GM18867 (cell line): ENCODE results near the gene IGFBP7.

Experiments used
- ATAC-seq: cut with Tn5 transposase; IDR thresholded peaks from one replicate; pipeline ENCODE4 v1.9.1; 2021; ENCODE audit warnings: mild to moderate bottlenecking, moderate library complexity; ENCODE audit not compliant: unreplicated experiment

Gene IGFBP7

DNA sequence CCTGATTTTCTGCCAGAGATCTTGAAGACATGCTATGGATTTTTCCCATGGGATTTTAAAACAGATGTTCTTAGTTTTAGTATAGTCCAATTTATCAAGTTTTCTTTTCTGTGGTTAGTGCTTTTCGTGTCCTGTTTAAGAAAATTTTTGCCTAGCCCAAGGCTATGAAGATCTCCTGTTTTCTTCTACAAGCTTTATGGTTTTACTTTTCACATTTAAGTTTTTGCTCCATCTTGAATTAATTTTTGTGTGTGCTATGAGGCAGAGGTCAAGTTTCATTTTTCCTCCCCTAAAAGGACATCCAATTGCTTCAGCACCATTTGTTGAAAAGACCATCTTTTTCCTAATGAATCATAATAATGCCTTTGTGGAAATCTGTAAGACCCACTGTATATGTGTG is 65.9 kb downstream of the IGFBP7 start:
- ATAC-seq: no peak

DNA sequence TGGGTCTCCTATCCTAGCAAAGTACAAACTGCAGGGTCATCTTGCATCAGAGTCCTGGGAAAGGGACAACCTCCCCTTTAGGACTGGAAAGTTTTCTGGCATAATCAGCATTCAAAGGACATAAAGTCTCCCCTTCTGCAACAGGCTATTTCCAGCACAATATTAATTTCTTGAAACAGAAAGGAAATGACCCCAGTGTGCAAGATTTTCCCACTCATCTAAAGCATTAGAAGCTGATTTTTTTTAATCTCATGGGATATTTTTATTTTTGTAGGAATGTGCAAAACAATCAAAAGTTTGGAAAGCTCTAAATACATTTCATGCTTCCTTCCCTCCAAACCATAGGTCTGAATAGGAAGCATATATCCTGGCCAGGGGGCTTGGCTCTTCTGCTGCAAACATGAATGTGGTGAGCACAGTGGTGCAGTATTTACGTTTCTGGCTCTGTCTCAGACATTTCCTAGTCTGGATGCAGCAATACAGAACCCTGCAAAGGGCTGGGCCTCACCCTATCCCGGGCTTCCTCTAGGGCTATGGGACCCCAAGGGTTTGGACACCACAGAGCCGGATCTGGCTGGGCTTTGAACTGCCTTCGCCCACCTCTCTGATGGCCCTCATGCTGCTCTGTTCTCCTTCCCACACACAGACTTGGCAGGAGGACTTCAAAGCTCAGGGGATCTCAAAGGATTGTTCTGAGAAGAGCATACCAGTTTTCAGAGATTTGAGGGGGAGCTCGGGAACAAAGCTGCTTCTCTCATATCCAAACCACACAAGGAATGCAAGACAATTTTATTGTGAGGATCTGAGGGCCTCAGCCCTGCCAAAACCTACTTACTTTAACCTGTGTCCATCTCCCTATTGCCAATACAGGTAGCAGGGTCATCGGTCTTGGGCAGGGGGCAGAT is 66.6 kb downstream of the IGFBP7 start:
- no peak for ATAC-seq

DNA sequence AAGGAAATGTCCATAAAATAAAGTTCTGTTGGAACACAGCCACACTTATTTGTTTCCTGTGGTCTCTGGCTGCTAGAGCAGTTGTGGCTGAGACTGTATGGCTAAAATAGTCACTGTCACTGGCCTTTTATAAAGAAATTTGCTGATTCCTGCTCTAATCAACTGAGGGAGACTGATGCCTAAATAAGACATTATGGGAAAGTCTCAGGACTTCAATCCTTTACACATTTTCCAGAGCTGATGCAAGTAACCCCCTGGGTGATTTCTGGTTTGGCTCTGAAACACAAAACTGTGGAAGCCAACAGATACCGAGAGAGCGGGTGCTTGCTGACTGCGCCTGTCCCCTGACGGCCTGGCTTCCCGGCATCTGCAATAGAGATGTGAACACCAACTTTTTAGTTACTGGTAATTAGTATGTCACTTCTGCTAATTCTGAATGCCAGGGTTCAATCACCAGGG is 67.4 kb downstream of the IGFBP7 start:
- no peak for ATAC-seq

DNA sequence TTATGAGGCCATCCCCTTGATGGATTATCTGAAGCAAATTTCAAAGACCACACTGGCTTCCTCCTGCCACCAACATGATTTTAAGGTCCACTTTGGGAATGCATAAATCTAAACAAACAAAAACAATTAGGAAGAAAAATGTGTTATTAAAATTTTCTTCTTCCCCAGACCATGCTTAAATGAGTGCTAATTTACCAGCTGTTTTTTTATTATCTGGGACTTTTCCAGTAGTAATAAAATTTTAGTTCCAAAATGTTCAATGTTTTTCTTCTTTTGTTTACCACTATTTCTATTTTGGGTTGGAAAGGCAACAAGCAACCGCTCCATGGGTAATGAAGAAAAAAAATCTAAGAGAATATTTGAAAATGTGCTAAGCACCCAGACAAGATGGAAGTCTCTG is 69.2 kb downstream of the IGFBP7 start:
- no peak for ATAC-seq

DNA sequence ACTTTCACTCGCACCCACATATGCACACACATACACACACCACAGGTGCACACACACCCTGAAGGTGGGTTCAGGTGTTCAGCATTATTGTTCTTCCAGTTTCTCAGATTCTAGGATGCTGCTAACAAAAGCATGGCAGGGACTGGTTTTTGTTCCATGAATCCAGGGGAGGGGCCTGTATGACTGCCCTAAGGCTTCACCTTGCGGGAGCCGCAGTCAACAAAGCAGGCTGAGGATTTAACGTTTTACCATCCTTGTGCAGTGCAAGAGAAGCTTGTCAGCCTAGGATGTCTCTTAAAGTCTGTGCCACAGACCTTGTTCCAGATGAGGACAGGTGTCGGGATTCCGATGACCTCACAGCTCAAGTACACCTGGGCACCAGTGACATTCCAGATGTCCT is 69.7 kb downstream of the IGFBP7 start:
- ATAC-seq: no peak

DNA sequence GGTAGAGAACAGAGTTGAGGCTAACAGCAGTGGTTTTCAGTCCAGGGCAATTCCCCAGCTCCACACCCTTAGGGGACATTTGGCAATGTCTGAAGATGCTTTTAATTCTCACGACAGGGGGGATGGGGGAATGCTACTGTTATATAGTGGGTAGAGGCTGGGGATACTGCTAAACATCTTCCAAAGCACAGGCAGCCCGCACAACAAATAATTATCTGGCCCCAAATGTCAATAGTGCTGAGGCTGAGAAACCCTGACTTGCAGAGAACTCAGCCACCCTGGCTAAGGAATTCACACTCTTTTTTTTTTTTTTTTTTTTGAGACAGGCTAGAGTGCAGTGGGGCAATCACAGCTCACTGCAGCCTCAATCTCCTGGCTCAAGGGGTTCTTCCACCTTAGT is 70.8 kb downstream of the IGFBP7 start:
- no peak for ATAC-seq

DNA sequence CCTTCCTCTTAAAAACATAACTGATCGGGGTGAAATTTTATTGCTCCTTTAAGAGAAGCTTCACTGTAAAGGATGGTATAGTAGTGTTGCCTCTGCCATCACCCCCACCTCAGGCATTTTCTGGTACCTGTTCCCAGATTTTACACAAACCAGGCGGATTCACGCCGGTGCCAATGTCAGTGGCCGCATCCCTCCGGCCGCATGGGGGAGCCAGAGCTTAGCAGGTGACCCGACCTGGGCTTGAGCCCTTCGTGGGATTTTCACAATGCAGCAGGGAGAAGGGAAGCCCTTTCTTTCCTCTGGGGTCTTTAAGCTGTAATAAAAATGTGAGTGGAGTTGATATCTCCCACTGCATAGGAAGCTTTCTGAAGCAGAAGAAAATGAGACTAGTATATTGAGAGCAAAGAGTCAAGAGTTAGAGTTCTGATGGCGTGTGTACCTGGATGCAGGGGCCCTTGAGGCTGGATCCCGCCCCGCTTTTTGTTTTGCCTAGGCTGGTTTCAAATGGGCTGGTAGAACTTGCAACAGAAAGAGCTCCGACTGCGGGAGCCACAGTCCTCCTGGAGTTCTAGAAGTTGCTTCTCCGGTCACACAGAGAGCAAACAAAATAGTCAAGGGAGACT is 72.1 kb downstream of the IGFBP7 start:
- peak; percentile 76 for ATAC-seq

DNA sequence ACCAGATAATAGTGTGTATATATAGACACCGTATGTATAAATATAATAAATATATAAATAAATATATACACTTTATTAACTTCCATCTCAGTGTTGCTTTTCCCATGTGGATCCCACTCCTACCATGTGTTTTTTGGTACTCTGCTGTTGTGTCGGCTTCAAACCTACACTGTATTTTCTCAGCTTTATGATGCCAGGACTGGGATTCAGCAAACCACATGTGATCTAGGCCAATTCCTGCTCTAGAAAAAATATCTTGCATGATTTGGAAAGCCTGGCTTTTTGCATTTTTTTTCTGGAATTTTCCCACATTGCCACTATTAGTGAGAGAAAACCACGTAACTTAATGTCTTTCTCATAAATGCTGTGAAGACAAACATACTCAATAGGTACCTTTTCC is 75.7 kb downstream of the IGFBP7 start:
- no peak for ATAC-seq

DNA sequence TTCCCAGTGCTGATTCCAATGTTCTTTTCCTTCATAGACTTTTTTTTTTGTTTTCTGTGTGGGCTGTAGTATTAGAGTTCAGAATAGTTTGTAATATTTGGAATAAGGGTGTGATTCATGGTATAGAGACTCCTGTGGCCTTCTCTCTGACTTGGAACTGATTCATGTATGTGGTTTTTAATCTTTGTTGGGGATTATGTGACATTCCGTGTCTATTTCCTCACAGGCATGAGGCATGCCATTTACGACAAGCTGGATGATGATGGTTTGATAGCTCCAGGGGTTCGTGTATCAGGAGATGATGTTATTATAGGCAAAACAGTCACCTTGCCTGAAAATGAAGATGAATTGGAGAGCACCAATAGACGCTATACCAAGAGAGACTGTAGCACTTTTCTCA is 87.1 kb downstream of the IGFBP7 start:
- no peak for ATAC-seq

DNA sequence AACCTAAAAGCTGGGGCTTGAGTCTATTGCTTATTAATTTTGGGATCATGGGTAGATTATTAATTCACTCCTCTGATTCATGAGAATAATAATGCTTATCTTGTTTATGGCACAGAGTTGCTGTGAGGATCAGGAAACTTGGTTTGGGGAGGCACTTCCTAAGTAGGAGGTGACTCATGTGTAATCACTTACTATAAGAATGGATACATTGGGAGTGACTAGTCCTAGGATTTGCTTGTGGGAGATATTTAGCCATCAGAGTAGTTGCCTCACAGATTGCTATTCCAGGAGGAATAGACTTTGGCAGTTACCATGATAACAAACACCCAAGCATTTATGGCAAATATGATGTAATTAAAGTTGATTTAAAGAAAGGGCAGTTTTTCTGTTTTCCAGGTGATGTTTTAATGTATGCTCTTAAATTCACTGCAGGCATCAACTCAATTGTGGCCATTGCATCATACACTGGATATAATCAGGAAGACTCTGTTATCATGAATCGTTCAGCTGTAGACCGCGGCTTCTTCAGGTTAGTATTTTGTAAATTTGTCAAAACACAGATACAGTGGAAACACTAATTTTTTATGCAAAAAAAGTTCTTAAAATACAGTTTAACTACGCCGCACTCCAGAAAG is 89.6 kb downstream of the IGFBP7 start:
- ATAC-seq: no peak

DNA sequence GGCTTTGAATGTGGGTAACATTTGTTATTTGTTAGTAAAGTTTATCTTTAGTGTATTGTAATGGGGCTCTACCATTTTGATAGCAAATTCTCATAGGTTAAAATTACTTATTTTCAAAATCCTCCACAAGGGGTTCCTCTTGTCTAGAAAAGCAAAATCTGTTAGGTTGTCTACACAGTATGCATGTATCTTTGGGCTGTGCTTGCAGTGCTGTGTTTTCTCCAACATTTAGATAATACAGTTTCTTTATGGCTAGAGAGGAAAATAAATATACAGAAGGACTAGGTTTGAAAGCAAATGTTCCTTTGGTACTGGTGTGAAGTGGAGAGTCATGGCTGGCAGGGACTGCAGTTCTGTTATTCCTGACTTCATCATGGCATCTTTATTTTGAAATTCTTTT is 91.2 kb downstream of the IGFBP7 start:
- ATAC-seq: no peak

DNA sequence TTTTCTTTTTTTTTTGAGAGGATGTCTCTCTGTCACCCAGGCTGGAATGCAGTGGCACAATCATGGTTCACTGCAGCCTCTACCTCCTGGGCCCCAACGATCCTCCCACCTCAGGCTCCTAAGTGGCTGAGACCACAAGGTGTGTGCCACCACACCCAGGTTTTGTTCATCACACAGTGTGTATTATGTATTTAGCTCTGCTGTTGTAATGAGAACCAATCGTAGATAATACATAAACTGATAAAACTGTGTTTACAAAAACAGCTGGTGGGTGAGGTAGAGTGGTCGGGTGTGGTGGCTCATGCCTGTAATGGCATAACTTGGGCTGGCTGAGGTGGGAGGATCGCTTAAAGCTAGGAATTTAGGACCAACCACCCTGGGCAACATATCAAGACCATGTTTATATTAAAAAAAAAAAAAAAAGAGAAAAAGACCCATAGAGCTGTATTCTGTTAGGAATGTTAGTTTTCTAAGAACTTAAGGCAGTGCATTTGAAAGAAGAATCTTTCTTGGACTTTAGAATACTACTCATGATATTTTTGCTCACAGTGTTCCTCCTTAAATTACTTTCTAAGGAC is 96.6 kb downstream of the IGFBP7 start:
- no peak for ATAC-seq

DNA sequence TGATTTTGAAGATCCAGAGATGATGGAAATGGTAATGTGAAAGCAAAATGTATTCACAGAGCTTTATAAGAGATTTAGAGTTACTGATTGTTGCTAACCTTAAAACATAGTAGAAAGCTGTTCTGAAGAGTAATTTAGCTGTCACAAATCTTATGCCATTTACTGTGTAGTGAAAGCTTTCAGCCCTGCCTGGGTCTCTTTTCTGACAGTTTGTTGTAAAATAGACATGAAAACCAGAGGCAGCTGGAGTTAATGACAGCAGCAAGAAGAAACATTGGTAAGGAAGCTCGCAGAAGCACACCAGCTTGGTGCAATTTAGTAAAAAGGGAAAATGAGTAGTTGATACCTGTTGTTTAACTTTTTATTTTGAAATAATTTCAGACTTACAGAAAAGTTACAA is 110.4 kb downstream of the IGFBP7 start:
- no peak for ATAC-seq

DNA sequence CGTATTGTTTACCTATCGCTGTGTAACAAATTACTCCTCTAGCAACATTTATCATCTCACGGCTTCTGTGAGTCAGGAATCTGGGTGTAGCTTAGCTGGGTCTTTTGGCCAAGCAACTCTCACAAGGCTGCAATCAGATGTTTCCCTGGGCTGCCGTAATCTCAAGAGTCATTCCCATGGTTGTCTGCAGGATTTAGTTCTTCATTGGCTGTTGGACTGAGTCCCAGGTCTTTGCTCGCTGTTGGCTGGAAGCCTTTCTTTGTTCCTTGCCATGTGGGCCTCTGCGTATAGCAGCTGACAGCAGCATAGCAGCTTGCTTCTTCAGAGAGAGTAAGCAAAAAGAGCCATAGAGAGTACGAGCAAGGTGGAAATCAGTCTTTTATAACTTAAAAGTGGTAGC is 114.7 kb downstream of the IGFBP7 start:
- ATAC-seq: no peak

DNA sequence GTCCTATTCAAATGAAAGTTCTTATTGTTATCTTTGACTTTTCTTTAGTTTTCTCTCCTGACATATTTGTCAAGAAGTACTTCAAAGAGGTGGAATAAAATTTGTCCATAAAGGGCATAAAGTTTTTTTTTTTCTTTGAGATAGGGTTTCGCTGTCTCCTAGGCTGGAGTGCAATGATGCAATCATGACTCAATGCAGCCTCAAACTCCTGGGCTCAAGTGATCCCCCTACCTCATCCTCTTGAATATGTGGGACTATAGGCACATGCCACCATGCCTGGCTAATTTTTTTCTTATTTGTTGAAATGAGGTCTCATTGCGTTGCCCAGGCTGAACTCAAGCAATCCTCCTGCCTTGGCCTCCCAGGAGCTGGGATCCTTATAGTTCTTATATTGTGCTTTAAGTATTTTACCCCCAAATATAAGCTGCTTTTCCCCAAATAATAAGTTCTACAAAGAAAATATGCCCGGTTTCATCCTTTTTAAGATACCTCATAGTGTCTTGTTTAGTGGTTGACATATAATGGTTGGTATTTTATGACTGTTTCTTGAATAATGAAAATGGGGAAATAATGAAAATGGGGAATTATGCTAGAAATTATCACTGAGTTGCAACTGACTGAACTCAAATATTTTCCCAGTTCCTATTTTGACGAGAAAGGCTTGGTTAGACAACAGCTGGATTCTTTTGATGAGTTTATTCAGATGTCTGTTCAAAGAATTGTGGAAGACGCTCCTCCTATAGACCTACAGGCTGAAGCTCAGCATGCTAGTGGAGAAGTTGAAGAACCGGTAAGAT is 119.9 kb downstream of the IGFBP7 start:
- no peak for ATAC-seq

DNA sequence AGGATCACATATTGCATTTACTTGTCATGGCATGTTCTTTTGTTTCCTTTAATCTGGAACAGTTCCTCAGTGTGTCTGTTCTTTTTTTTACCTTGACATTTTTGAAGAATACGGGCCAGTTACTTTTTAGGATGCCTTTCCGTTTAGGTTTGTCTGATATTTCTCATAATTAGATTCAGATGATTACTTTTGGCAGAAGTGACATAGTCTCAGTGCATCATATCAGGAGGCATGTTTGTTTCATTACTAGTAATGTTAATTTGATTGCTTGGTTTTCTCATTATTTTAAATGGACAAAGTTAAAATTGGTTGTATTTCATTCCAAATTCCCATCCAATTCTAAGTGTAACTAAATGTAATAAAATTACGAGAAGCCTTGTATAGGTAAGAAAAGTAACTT is 123.2 kb downstream of the IGFBP7 start:
- no peak for ATAC-seq

DNA sequence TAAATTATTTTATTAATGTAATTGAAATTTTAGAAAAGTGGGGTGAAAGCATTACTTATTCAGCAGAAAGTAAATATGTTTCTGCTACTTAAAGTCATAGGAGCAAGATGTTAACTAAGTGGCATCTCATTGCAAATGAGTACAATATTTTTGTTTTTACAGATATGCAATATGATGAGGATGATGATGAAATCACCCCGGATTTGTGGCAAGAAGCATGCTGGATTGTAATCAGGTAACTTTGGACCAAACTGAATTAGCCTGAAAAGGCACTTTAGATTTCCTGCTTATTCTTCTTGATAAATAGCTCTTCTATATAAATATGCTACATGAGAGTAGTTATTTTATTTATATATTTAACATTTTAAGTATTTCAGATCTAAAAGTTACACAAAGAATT is 124.0 kb downstream of the IGFBP7 start:
- no peak for ATAC-seq

DNA sequence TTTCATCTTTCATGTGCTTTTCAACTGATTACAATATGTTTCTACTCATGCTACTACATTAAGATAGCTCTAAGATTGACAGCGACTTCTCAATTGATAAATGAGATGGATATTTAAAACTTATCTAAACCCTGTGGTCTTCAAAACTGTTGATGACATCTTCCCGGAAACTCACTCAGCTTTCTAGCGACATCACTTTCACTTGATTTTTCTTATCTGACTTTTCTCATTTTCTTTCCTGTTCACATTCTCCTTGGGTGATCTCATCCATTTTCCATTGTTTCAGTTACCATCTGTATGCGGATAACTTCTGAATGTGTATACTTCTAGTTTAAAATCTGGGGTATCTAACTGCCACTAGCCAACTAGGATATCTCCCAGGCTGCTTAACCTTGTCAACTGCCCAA is 128.4 kb downstream of the IGFBP7 start:
- ATAC-seq: no peak
